ENCODE measurements around the gene COLQ.
"Not testable (repeated sequence)": the region's sequence is repeated elsewhere in the genome, so short reads cannot be mapped to it uniquely, and the experiment has no call there.

The COLQ gene

GRCh38 chr3:15495461-15496340 is 25.8 kb downstream of the COLQ start:
- H3K27me3 Mint-ChIP-seq, result peaks cover 19% of the 10 kb centered on the region
- no peak overlapping the region for H3K27ac Mint-ChIP-seq
- DNase-seq, result no peak
- H3K9me3 Mint-ChIP-seq, result no peaks in the 10 kb centered on the region
- CTCF ChIA-PET, result interaction anchor here (1.1 kb wide), 1 partner anchor 61 kb away, joined by 3 read pairs; no protein-coding TSS in a partner anchor
- H3K36me3 Mint-ChIP-seq, result no peaks in the 10 kb centered on the region
- peaks cover 14% of the 10 kb centered on the region for H3K4me1 Mint-ChIP-seq
- H3K4me3 Mint-ChIP-seq, result no peak overlapping the region

GRCh38 chr3:15493436-15493835 is 28.1 kb downstream of the COLQ start:
- Mint-ChIP-seq H3K36me3 (no peaks in the 10 kb centered on the region), H3K27ac (no peak overlapping the region), H3K4me1 (peaks cover 6% of the 10 kb centered on the region), H3K4me3 (no peak overlapping the region), H3K9me3 (no peaks in the 10 kb centered on the region), H3K27me3 (peaks cover 12% of the 10 kb centered on the region)
- CTCF ChIA-PET, result interaction anchor here (1.1 kb wide), 1 partner anchor 103 kb away, joined by 3 read pairs; no protein-coding TSS in a partner anchor
- no peak for DNase-seq

GRCh38 chr3:15492847-15493360 is 28.6 kb downstream of the COLQ start:
- H3K4me1 Mint-ChIP-seq, result peaks cover 6% of the 10 kb centered on the region
- H3K27me3 Mint-ChIP-seq, result peaks cover 11% of the 10 kb centered on the region
- CTCF ChIA-PET, result interaction anchor here (1.1 kb wide), 1 partner anchor 102 kb away, joined by 3 read pairs; no protein-coding TSS in a partner anchor
- H3K4me3 Mint-ChIP-seq, result no peak overlapping the region
- DNase-seq, result no peak
- H3K9me3 Mint-ChIP-seq, result no peaks in the 10 kb centered on the region
- H3K27ac Mint-ChIP-seq, result no peak overlapping the region
- no peaks in the 10 kb centered on the region for H3K36me3 Mint-ChIP-seq

- Mint-ChIP-seq H3K4me3 (no peak overlapping the region), H3K27me3 (peaks cover 11% of the 10 kb centered on the region), H3K27ac (no peak overlapping the region), H3K9me3 (no peaks in the 10 kb centered on the region), H3K4me1 (peaks cover 4% of the 10 kb centered on the region), H3K36me3 (no peaks in the 10 kb centered on the region)
- CTCF ChIA-PET, result interaction anchor here (1.2 kb wide), 1 partner anchor 13 kb away, joined by 3 read pairs; no protein-coding TSS in a partner anchor
- DNase-seq, result no peak
Measured at GRCh38 chr3:15491143-15491542, 30.4 kb downstream of the COLQ start.

GRCh38 chr3:15490158-15490557 is 31.3 kb downstream of the COLQ start:
- CTCF ChIA-PET, result interaction anchor here (1.2 kb wide), 1 partner anchor 12 kb away, joined by 3 read pairs; no protein-coding TSS in a partner anchor
- Mint-ChIP-seq H3K4me3 (no peak overlapping the region), H3K9me3 (no peaks in the 10 kb centered on the region), H3K4me1 (peaks cover 4% of the 10 kb centered on the region), H3K36me3 (peaks cover 2% of the 10 kb centered on the region), H3K27me3 (peaks cover 16% of the 10 kb centered on the region), H3K27ac (no peak overlapping the region)
- DNase-seq, result no peak

GRCh38 chr3:15488002-15488401 is 33.5 kb downstream of the COLQ start:
- CTCF ChIA-PET, result interaction anchor here (0.5 to 0.6 kb wide), 2 partner anchors 81 to 278 kb away, joined by 3 read pairs; no protein-coding TSS in a partner anchor
- Mint-ChIP-seq H3K9me3 (no peaks in the 10 kb centered on the region), H3K27ac (no peak overlapping the region), H3K4me3 (no peak overlapping the region), H3K4me1 (no peaks in the 10 kb centered on the region), H3K27me3 (peaks cover 26% of the 10 kb centered on the region), H3K36me3 (peaks cover 2% of the 10 kb centered on the region)
- no peak for DNase-seq

- DNase-seq, result no peak
- Mint-ChIP-seq H3K9me3 (no peaks in the 10 kb centered on the region), H3K4me3 (no peak overlapping the region), H3K4me1 (no peaks in the 10 kb centered on the region), H3K27me3 (peaks cover 32% of the 10 kb centered on the region), H3K27ac (no peak overlapping the region), H3K36me3 (peaks cover 2% of the 10 kb centered on the region)
- CTCF ChIA-PET, result no interaction called here
Measured at GRCh38 chr3:15486979-15487378, 34.5 kb downstream of the COLQ start.

GRCh38 chr3:15486020-15486419 is 35.5 kb downstream of the COLQ start:
- H3K27ac Mint-ChIP-seq, result no peak overlapping the region
- H3K36me3 Mint-ChIP-seq, result peaks cover 2% of the 10 kb centered on the region
- DNase-seq, result no peak
- no peaks in the 10 kb centered on the region for H3K9me3 Mint-ChIP-seq
- CTCF ChIA-PET, result no interaction called here
- no peak overlapping the region for H3K4me3 Mint-ChIP-seq
- H3K4me1 Mint-ChIP-seq, result no peaks in the 10 kb centered on the region
- H3K27me3 Mint-ChIP-seq, result peaks cover 40% of the 10 kb centered on the region

GRCh38 chr3:15484551-15484950 is 37.0 kb downstream of the COLQ start:
- H3K4me3 Mint-ChIP-seq, H3K36me3 Mint-ChIP-seq, H3K4me1 Mint-ChIP-seq, H3K27ac Mint-ChIP-seq, H3K9me3 Mint-ChIP-seq, CTCF ChIA-PET, DNase-seq: not testable (repeated sequence)
- peaks cover 40% of the 10 kb centered on the region for H3K27me3 Mint-ChIP-seq

- CTCF ChIA-PET, result no interaction called here
- peaks cover 55% of the 10 kb centered on the region for H3K27me3 Mint-ChIP-seq
- no peak overlapping the region for H3K4me3 Mint-ChIP-seq
- no peak for DNase-seq
- no peaks in the 10 kb centered on the region for H3K4me1 Mint-ChIP-seq
- no peaks in the 10 kb centered on the region for H3K9me3 Mint-ChIP-seq
- no peak overlapping the region for H3K27ac Mint-ChIP-seq
- H3K36me3 Mint-ChIP-seq, result no peaks in the 10 kb centered on the region
Measured at GRCh38 chr3:15479400-15480224, 41.9 kb downstream of the COLQ start.

GRCh38 chr3:15478640-15478979 is 42.9 kb downstream of the COLQ start:
- no peak overlapping the region for H3K27ac Mint-ChIP-seq
- no peak for DNase-seq
- CTCF ChIA-PET, result interaction anchor here (0.6 kb wide), 1 partner anchor 12 kb away, joined by 3 read pairs; no protein-coding TSS in a partner anchor

GRCh38 chr3:15477951-15478639 is 43.4 kb downstream of the COLQ start:
- Mint-ChIP-seq H3K36me3 (no peaks in the 10 kb centered on the region), H3K27me3 (peaks cover 41% of the 10 kb centered on the region), H3K9me3 (no peaks in the 10 kb centered on the region), H3K4me1 (no peaks in the 10 kb centered on the region), H3K27ac (no peak overlapping the region), H3K4me3 (no peak overlapping the region)
- CTCF ChIA-PET, result interaction anchor here (0.6 kb wide), 1 partner anchor 12 kb away, joined by 3 read pairs; no protein-coding TSS in a partner anchor
- DNase-seq, result no peak

More at GRCh38 chr3:15478640-15478979, 42.9 kb downstream of the COLQ start:
- Mint-ChIP-seq H3K9me3 (no peaks in the 10 kb centered on the region), H3K4me1 (no peaks in the 10 kb centered on the region), H3K4me3 (no peak overlapping the region), H3K27me3 (peaks cover 47% of the 10 kb centered on the region), H3K36me3 (no peaks in the 10 kb centered on the region)

- Mint-ChIP-seq H3K4me1 (no peaks in the 10 kb centered on the region), H3K36me3 (no peaks in the 10 kb centered on the region), H3K4me3 (no peak overlapping the region), H3K27me3 (peaks cover 37% of the 10 kb centered on the region), H3K9me3 (no peaks in the 10 kb centered on the region), H3K27ac (no peak overlapping the region)
- CTCF ChIA-PET, result no interaction called here
- no peak for DNase-seq
Measured at GRCh38 chr3:15476378-15476777, 45.1 kb downstream of the COLQ start.

- no peak for DNase-seq
- CTCF ChIA-PET, result no interaction called here
- no peak overlapping the region for H3K4me3 Mint-ChIP-seq
- no peak overlapping the region for H3K27ac Mint-ChIP-seq
- H3K9me3 Mint-ChIP-seq, result no peaks in the 10 kb centered on the region
- no peaks in the 10 kb centered on the region for H3K4me1 Mint-ChIP-seq
- no peaks in the 10 kb centered on the region for H3K36me3 Mint-ChIP-seq
- peaks cover 43% of the 10 kb centered on the region for H3K27me3 Mint-ChIP-seq
Measured at GRCh38 chr3:15475161-15475560, 46.3 kb downstream of the COLQ start.

Measured in activated naive CD4-positive, alpha-beta T cell treated with anti-CD3 and anti-CD28 coated beads, Interleukin-2, amount 10 ng/mL, durations not matched to agents 7 days and 5 days (primary cell).